RWPE2 (cell line): ENCODE measurements around the gene NTN5.

ENCODE experiments used
- ATAC-seq: fragments of 200-7000 bp; cut with Tn5 transposase; 3 replicates; pipeline ENCODE4 v1.9.1; 2021; ENCODE audit warnings: low read depth
- DNase-seq: peaks from one replicate; pipeline ENCODE4 v3.0.0-alpha.2; 2020; ENCODE audit warnings: low spot score
- H3K27ac ChIP-seq: fragments of 450-650 bp; 2 replicates; pipeline ENCODE4 v1.5.1; 2017; ENCODE audit warnings: mild to moderate bottlenecking; ENCODE audit not compliant: poor library complexity, severe bottlenecking
- H3K27me3 ChIP-seq: fragments of 250-450 bp; sonication (Bioruptor Pico); 2 replicates; pipeline ENCODE4 v1.5.1; 2021; ENCODE audit warnings: mild to moderate bottlenecking, moderate library complexity; ENCODE audit not compliant: insufficient read depth, poor library complexity, severe bottlenecking
- H3K36me3 ChIP-seq: fragments of 250-450 bp; sonication (Bioruptor Pico); 2 replicates; pipeline ENCODE4 v1.5.1; 2020; ENCODE audit warnings: low read depth, mild to moderate bottlenecking, moderate library complexity
- H3K4me1 ChIP-seq: fragments of 250-450 bp; sonication (Bioruptor Pico); 2 replicates; pipeline ENCODE4 v1.5.1; 2021; ENCODE audit warnings: mild to moderate bottlenecking, moderate library complexity; ENCODE audit not compliant: insufficient read depth, poor library complexity, severe bottlenecking
- H3K4me3 ChIP-seq: fragments of 250-450 bp; sonication (Bioruptor Pico); 2 replicates; pipeline ENCODE4 v1.5.1; 2021; ENCODE audit warnings: mild to moderate bottlenecking, moderate library complexity; ENCODE audit not compliant: severe bottlenecking
- H3K9me3 ChIP-seq: fragments of 250-450 bp; sonication (Bioruptor Pico); 2 replicates; pipeline ENCODE4 v1.5.1; 2021; ENCODE audit warnings: mild to moderate bottlenecking, moderate library complexity; ENCODE audit not compliant: severe bottlenecking
- TF ChIP-seq, protein P1 (sequence below): fragments of 450-650 bp; IDR thresholded peaks from one replicate; pipeline ENCODE4 v1.5.1; 2017; ENCODE audit warnings: mild to moderate bottlenecking, moderate library complexity; ENCODE audit not compliant: poor library complexity, severe bottlenecking

NTN5 gene

DNA sequence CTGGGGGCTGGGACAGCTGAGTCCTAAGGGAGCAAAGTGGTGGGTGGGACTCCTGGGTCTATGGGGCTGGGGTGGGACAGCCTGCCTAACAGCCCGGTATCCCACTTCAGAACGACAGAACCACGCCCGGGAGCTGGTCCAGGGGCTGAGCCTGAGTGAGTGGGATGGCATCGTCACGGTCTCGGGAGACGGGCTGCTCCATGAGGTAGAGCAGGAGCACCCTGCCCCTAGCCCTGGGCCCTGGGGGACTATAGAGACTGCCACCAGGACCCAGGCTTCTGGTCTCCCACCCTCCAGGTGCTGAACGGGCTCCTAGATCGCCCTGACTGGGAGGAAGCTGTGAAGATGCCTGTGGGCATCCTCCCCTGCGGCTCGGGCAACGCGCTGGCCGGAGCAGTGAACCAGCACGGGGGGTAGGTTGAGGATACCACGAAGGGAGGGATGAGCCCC lies 44.9 kb downstream of the NTN5 start:
- ATAC-seq (no peak), DNase-seq (no peak)
- Histone ChIP-seq H3K4me3 (no peak overlapping the region), H3K4me1 (peaks cover 15% of the 10 kb centered on the region), H3K36me3 (peaks cover 13% of the 10 kb centered on the region), H3K27ac (peak overlapping the region; percentile 15), H3K9me3 (no peaks in the 10 kb centered on the region), H3K27me3 (no peaks in the 10 kb centered on the region)
- TF ChIP-seq, protein P1, sequence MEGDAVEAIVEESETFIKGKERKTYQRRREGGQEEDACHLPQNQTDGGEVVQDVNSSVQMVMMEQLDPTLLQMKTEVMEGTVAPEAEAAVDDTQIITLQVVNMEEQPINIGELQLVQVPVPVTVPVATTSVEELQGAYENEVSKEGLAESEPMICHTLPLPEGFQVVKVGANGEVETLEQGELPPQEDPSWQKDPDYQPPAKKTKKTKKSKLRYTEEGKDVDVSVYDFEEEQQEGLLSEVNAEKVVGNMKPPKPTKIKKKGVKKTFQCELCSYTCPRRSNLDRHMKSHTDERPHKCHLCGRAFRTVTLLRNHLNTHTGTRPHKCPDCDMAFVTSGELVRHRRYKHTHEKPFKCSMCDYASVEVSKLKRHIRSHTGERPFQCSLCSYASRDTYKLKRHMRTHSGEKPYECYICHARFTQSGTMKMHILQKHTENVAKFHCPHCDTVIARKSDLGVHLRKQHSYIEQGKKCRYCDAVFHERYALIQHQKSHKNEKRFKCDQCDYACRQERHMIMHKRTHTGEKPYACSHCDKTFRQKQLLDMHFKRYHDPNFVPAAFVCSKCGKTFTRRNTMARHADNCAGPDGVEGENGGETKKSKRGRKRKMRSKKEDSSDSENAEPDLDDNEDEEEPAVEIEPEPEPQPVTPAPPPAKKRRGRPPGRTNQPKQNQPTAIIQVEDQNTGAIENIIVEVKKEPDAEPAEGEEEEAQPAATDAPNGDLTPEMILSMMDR = no peak

DNA sequence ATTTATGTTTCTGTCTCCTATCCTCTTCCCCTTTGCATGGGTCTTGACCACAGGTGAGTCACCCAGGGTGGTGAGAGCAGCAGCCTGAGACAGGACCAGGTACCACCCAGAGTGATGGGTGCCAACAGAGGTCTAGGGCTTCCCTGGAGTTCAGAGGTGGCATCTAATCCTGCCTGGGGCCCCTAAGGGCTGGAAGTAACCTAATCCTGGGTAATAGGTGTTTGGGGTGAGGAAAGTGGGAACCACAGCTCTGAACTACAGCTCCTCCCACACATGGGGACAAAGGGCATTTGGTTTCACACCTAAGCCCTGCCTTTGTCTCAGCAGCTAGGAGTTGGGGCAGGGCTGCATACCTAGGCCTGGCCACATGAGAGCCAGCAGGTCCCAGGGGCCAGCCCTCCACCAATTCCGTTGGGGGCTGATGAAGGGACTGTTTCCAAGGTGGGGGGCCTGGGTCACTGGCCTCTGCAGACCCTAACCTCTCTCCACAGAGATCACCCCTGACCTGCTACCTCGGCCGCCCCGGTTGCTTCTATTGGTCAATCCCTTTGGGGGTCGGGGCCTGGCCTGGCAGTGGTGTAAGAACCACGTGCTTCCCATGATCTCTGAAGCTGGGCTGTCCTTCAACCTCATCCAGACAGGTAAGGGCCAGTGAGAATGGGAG lies 45.5 kb downstream of the NTN5 start:
- TF ChIP-seq, protein P1 = no peak
- Histone ChIP-seq H3K9me3 (no peaks in the 10 kb centered on the region), H3K36me3 (peaks cover 13% of the 10 kb centered on the region), H3K4me3 (no peak overlapping the region), H3K27me3 (no peaks in the 10 kb centered on the region), H3K27ac (peak overlapping the region; percentile 15), H3K4me1 (peaks cover 9% of the 10 kb centered on the region)
- DNase-seq = no peak
- ATAC-seq = peak; percentile 33; the same call in 2 of the 3 replicates

DNA sequence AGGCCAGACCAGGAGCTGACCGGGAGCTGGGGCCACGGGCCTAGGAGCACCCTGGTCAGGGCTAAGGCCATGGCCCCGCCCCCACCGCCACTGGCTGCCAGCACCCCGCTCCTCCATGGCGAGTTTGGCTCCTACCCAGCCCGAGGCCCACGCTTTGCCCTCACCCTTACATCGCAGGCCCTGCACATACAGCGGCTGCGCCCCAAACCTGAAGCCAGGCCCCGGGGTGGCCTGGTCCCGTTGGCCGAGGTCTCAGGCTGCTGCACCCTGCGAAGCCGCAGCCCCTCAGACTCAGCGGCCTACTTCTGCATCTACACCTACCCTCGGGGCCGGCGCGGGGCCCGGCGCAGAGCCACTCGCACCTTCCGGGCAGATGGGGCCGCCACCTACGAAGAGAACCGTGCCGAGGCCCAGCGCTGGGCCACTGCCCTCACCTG lies 46.9 kb downstream of the NTN5 start:
- TF ChIP-seq, protein P1 = no peak
- Histone ChIP-seq H3K4me3 (no peak overlapping the region), H3K27ac (no peak overlapping the region), H3K4me1 (peaks cover 7% of the 10 kb centered on the region), H3K27me3 (no peaks in the 10 kb centered on the region), H3K36me3 (peaks cover 8% of the 10 kb centered on the region), H3K9me3 (no peaks in the 10 kb centered on the region)
- ATAC-seq (no peak), DNase-seq (no peak)

DNA sequence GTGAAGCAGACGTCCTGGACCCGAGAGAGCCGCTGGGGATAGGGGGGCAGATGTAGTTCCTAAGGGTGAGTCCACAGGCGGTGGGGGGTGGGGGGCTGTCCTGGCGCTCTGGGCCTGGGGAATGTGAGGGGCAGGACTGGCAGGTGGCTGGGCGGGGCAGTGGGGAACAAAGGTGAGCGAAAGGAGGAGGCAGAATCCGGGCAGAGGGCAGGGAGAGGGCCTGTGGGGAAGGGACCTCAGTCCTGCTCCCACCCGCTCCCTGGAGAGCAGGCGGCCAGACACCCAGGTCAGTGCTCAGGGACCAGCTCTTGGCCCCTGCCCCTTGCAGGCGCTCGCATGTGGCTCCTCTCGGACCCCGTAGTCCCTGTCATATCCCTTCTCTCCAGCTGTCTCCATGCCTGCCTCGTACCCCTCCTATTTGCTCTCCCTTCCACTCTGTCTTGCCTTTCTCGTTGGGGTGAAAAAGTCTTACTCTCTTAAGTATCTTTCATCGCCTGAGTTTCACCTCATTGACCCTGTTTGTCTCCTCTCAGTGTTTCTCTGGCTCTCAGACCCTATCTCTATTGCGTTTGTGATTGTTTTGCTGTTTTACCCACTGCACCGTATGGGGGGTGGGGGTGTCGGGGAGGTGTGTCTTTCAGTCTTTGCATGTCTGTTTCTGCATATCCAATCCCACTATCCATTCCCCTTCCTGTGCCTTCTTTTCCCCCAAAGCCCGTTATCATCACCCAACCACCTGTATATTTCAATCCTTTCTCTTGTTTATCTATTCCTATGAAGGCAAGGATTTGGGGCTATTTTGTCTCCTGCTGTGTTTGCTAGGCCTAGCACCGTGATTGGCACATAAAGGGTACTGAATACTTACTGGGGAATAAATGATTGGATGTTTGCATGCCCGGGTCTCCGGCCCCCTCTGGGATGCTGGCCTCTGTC lies 47.8 kb downstream of the NTN5 start:
- Histone ChIP-seq H3K4me3 (no peak overlapping the region), H3K27ac (no peak overlapping the region), H3K9me3 (no peaks in the 10 kb centered on the region), H3K36me3 (peaks cover 4% of the 10 kb centered on the region; the same call in 1 of the 2 replicates), H3K4me1 (peaks cover 7% of the 10 kb centered on the region), H3K27me3 (no peaks in the 10 kb centered on the region)
- ATAC-seq (no peak), DNase-seq (no peak)
- TF ChIP-seq, protein P1 = no peak
